Measurements from ENCODE around the gene MYH8.

MYH8 gene

GRCh38 chr17:10458701-10459100 is 37.0 kb upstream of the MYH8 start:
- Histone ChIP-seq H3K4me3 (replicated peaks; ENCODE audit: insufficient read depth, low read length) (no peak overlapping the region), H3K27ac (replicated peaks) (no peak overlapping the region), H3K27me3 (ENCODE audit: insufficient read depth, poor library complexity, severe bottlenecking) (no peaks in the 10 kb centered on the region)
- no peak for TF ChIP-seq GABPA (IDR thresholded peaks at IDR 0.05; ENCODE audit: low read depth)
- TF ChIP-seq SPI1 (IDR thresholded peaks at IDR 0.05; ENCODE audit: borderline replicate concordance, low read depth): no peak
- no peak for TF ChIP-seq REST (IDR thresholded peaks at IDR 0.05; ENCODE audit: insufficient replicate concordance, low read depth)
- TF ChIP-seq, protein P1, sequence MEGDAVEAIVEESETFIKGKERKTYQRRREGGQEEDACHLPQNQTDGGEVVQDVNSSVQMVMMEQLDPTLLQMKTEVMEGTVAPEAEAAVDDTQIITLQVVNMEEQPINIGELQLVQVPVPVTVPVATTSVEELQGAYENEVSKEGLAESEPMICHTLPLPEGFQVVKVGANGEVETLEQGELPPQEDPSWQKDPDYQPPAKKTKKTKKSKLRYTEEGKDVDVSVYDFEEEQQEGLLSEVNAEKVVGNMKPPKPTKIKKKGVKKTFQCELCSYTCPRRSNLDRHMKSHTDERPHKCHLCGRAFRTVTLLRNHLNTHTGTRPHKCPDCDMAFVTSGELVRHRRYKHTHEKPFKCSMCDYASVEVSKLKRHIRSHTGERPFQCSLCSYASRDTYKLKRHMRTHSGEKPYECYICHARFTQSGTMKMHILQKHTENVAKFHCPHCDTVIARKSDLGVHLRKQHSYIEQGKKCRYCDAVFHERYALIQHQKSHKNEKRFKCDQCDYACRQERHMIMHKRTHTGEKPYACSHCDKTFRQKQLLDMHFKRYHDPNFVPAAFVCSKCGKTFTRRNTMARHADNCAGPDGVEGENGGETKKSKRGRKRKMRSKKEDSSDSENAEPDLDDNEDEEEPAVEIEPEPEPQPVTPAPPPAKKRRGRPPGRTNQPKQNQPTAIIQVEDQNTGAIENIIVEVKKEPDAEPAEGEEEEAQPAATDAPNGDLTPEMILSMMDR (IDR thresholded peaks at IDR 0.05; ENCODE audit: insufficient read depth, low read length): no peak
- TF ChIP-seq POLR2AphosphoS5 (IDR thresholded peaks at IDR 0.05; ENCODE audit: low read depth): no peak
- no peak for DNase-seq (ENCODE audit: low read depth in 1 of 2, low spot score in 1 of 2)

DNA sequence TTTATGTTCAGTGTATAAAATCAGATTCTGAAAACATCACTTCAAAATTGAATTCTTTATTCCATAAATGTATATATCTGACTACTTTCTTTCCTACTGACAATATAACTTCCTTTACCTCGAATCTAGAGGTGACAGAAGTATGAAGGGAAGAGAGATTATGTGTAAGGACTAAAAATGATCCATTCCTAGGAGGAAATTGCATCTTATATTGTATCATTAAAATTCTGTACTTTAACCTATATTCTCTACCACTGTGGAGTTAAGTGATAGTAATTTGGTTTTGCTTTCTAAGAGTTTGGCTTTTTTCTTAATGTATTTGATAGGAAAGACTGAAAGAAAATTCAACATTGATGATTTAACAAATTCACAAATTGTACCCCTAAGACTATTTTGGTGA is 36.2 kb upstream of the MYH8 start:
- Histone ChIP-seq H3K4me3 (replicated peaks; ENCODE audit: insufficient read depth, low read length) (no peak overlapping the region), H3K27ac (replicated peaks) (no peak overlapping the region), H3K27me3 (ENCODE audit: insufficient read depth, poor library complexity, severe bottlenecking) (no peaks in the 10 kb centered on the region)
- no peak for DNase-seq (ENCODE audit: low read depth in 1 of 2, low spot score in 1 of 2)
- TF ChIP-seq SPI1 (IDR thresholded peaks at IDR 0.05; ENCODE audit: borderline replicate concordance, low read depth): no peak
- TF ChIP-seq POLR2AphosphoS5 (IDR thresholded peaks at IDR 0.05; ENCODE audit: low read depth): no peak
- no peak for TF ChIP-seq GABPA (IDR thresholded peaks at IDR 0.05; ENCODE audit: low read depth)
- TF ChIP-seq, protein P1 (IDR thresholded peaks at IDR 0.05; ENCODE audit: insufficient read depth, low read length): no peak
- no peak for TF ChIP-seq REST (IDR thresholded peaks at IDR 0.05; ENCODE audit: insufficient replicate concordance, low read depth)

GRCh38 chr17:10447026-10447931 is 25.5 kb upstream of the MYH8 start:
- Histone ChIP-seq H3K27ac (replicated peaks) (no peak overlapping the region), H3K4me3 (replicated peaks; ENCODE audit: insufficient read depth, low read length) (no peak overlapping the region), H3K27me3 (ENCODE audit: insufficient read depth, poor library complexity, severe bottlenecking) (no peaks in the 10 kb centered on the region)
- no peak for TF ChIP-seq SPI1 (IDR thresholded peaks at IDR 0.05; ENCODE audit: borderline replicate concordance, low read depth)
- no peak for TF ChIP-seq POLR2AphosphoS5 (IDR thresholded peaks at IDR 0.05; ENCODE audit: low read depth)
- no peak for TF ChIP-seq GABPA (IDR thresholded peaks at IDR 0.05; ENCODE audit: low read depth)
- TF ChIP-seq, protein P1 (IDR thresholded peaks at IDR 0.05; ENCODE audit: insufficient read depth, low read length): no peak
- TF ChIP-seq REST (IDR thresholded peaks at IDR 0.05; ENCODE audit: insufficient replicate concordance, low read depth): no peak
- no peak for DNase-seq (ENCODE audit: low read depth in 1 of 2, low spot score in 1 of 2)

Measured in HL-60 (cell line).